Nucleus accumbens (tissue), 56 donors: Measurements from ENCODE around the gene FXR2.
A peak's percentile ranks its signal among the peaks of the same experiment; 100 is the strongest.

Experiments used
- DNase-seq, 56 donors: peaks; one replicate each; lab custom pipeline; 2025; lab: John Stamatoyannopoulos, UW

Gene FXR2

DNA sequence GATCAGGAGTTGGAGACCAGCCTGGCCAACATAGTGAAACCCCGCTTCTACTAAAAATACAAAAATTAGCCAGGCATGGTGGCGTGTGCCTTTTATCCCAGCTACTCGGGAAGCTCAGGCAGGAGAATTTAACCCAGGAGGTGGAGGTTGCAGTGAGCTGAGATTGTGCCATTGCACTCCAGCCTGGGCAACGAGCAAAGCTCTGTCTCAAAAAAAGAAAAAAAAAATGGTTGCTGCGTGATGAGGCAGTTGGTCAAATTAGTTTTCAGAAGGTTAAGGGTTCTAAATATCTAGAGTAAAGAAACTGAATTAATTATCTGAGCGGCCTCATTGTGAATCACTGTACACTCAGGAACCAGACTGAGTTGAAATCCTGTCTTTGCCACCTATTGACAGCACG is 38.7 kb downstream of the FXR2 start:
- DNase-seq: no peak

GRCh38 chr17:7575481-7575883 is 39.2 kb downstream of the FXR2 start:
- DNase-seq: no peak

DNA sequence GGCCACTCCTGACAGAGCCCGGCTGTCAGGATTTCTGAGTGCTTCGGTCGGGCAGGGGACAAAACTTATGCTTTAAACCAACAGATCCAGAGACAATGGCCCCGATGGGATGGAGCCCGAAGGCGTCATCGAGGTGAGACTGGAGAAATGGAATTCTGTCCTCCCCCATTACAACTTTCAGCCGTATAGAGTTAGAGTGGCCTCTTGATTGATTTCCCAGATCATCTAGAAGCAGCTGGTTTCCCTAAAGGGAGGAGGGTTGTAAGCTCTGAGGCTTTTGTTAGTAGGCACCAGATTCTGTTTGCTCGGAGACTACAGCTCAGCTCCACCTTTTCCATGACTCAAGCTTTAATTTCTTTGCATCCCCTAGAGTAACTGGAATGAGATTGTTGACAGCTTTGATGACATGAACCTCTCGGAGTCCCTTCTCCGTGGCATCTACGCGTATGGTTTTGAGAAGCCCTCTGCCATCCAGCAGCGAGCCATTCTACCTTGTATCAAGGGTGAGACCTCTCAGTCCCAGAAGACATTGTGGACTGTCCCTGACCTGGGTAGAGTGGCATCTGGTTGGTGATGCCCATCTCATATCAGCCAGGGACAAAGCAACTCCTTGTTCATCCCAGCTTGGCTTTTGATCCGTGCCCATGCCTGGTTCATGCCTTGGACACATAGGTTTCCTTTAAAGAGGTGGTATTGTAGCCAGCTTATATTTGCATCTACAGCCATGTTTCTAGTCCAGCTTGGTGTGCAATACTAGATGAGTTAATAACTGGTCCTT is 40.3 kb downstream of the FXR2 start:
- DNase-seq: no peak

- DNase-seq: peak in 54 of 56 donors; percentile 56 to 93 (median 84)
These were observed 41.2 kb downstream of the FXR2 start for GRCh38 chr17:7573324-7574080.

GRCh38 chr17:7572588-7573323 is 41.9 kb downstream of the FXR2 start:
- DNase-seq: peak; percentile 92 to 100 (median 99)

DNA sequence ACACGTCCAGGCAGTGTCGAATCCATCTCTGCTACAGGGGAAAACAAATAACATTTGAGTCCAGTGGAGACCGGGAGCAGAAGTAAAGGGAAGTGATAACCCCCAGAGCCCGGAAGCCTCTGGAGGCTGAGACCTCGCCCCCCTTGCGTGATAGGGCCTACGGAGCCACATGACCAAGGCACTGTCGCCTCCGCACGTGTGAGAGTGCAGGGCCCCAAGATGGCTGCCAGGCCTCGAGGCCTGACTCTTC is 42.4 kb downstream of the FXR2 start:
- DNase-seq: no peak

DNA sequence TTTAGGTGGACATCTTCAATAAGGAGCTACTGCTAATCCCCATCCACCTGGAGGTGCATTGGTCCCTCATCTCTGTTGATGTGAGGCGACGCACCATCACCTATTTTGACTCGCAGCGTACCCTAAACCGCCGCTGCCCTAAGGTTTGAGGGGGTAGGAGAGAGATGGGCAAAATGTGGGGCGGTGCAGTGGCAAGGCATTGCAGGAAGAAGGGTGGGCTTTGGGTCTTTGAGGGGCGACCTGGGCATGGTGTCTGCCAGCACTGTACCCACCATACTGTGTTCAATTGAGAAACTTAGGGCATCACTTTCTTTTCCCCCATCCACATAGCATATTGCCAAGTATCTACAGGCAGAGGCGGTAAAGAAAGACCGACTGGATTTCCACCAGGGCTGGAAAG is 44.3 kb downstream of the FXR2 start:
- no peak for DNase-seq

- DNase-seq: no peak
These were observed 45.1 kb downstream of the FXR2 start for GRCh38 chr17:7569571-7569970.

GRCh38 chr17:7563115-7563869 is 51.4 kb downstream of the FXR2 start:
- DNase-seq: no peak

DNA sequence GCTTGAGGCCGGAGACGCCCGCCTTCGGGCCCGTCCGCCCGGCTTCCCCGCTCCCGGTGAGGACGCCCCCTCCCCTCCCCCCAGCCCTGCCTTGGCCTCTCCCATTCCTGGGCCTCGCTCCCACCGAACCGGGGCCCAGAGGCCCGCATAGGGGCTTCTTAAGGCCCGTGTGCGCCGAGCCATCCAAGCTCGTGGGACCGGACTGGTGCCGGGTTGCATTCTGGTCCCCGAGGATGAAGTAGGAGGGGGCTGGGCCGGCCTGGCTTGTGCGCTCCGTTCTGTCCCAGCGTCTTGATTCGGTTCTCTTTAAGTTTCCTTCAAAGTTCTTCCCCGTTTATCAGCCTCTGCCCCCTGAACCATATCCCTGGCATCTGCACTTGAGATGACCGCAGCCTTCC is 52.5 kb downstream of the FXR2 start:
- DNase-seq: peak in 1 of 56 donors; percentile 61

DNA sequence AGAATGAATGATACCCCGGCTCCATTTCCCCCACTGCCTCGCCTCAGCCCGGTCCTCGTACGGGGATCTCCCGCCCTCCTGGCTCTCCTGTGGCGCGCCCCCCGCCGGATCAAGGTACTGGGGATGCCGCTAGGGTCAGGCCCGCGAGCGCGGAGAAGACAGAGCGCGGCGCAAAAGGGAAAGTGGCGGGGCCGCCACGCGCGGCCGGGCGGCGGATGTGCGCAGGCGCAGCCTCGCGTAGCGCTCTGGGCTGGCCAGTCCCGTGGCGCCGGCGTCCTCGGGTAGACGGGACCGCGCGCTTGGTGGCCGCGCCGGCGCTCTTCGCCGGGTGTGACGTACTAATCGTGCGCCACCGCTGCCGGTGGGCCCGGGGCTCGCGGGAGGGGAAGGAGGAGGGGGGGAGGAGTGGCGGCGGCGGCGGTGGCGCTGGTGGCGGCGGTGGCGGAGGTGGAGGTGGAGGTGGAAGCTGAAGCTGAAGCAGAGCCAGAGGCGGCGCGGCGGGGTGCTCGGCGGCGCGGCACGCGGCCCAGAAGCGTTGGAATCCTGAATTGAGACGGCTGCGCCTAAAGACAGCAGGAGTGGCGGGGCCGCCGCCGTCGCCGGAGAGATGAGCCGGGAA is 53.0 kb downstream of the FXR2 start, which contains the start of gene SENP3:
SENP3 (plus strand) TSS at position 331 of the 619 bp plus-strand sequence. CDS start 1,158 bp downstream, outside the sequence.
- DNase-seq: peak in 54 of 56 donors; percentile 43 to 91 (median 82)

- DNase-seq: peak in 50 of 56 donors; percentile 53 to 91 (median 74)
These were observed 53.6 kb downstream of the FXR2 start for GRCh38 chr17:7561028-7561575.

- DNase-seq: peak in 8 of 56 donors; percentile 6 to 53 (median 29)
These were observed 54.3 kb downstream of the FXR2 start for GRCh38 chr17:7560172-7561027.

DNA sequence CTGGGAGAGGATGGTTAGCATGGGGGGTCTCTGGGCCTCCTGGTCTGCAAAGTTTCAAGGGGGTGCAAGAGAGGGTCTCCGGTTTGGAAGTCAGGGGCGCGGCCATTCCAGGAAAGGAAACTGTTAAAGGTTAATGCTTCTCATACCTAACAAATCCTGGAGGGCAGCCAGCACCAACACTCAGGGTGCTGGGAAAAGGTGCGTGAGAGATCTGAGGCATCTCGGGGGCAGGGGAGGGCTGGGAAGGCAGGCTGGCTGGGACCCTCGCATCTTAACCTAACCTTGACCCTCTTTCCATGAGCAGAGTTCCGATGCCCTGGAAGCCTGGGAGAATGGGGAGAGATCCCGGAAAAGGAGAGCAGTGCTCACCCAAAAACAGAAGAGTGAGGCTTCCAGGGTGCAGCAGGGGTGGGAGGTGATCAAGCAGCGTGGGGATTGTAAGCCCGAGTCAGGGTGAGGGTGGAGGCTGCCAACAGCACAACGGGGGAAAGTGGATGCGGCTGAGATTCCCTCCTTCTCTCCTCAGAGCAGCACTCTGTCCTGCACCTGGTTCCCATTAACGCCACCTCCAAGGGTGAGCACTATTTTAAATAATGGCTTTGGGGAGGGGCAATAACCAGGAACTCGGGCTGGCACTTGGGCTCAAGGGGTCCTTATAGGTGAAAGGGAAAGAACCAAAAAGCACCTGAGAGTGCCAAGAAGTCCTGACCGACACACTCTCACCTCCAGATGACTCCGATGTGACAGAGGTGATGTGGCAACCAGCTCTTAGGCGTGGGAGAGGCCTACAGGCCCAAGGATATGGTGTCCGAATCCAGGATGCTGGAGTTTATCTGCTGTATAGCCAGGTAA is 55.2 kb downstream of the FXR2 start:
- peak in 9 of 56 donors; percentile 22 to 49 (median 30) for DNase-seq

DNA sequence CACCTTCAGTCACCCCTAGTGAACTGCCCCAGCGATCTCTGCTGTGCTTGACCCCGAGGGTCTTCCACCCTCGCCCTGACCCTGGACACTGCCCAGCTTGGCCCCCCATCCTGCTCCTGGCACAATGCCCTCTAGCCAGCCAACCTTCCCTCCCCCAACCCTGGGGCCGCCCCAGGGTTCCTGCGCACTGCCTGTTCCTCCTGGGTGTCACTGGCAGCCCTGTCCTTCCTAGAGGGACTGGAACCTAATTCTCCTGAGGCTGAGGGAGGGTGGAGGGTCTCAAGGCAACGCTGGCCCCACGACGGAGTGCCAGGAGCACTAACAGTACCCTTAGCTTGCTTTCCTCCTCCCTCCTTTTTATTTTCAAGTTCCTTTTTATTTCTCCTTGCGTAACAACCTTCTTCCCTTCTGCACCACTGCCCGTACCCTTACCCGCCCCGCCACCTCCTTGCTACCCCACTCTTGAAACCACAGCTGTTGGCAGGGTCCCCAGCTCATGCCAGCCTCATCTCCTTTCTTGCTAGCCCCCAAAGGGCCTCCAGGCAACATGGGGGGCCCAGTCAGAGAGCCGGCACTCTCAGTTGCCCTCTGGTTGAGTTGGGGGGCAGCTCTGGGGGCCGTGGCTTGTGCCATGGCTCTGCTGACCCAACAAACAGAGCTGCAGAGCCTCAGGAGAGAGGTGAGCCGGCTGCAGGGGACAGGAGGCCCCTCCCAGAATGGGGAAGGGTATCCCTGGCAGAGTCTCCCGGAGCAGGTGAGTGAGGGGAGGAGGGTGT is 56.0 kb downstream of the FXR2 start, which contains the start of gene TNFSF13:
TNFSF13 (plus strand) TSS at position 207 of the 776 bp plus-strand sequence; CDS start at position 497, 290 bp downstream.
- DNase-seq: peak in 20 of 56 donors; percentile 37 to 78 (median 60)

DNA sequence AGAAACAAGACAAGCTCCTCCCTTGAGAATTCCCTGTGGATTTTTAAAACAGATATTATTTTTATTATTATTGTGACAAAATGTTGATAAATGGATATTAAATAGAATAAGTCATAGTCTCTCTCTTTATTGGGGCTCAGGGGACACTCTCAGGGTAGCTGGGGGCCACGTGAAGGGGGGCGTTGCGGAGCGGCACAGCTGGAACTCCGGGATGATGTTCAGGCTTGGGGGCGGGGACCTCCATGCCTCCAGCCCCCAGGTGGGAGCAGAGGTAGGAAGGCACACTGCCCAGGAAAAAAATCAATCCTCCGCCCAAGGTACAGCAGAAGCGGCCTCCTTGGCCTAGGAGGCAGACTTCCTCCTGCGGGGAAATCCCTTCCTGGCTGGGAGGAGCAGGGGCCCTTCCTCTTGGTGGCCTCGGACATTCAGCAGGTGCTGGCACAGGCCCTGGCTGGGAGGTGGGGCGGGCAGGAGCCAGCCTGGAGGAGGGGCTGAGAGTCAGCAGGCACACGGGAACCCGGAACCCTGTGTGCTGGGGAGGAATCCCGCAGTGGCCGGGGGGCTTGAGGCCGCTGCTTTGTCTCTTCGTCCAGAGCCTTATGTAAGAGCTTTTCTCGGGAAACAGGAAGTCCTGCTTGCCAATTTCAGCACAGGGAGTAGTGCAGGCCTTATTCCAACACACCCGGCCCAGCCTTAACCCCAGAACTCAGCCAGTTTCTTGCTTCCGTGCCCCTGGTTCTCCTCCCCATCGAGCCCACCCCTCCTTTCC is 56.7 kb downstream of the FXR2 start:
- peak in 49 of 56 donors; percentile 38 to 85 (median 65) for DNase-seq
